IPS DF 6.9 (cell line): ENCODE results near the gene LIN37.

Source experiments
- DNase-seq: peaks from one replicate; pipeline ENCODE4 v3.0.0-alpha.2; 2013; ENCODE audit warnings: low read depth, low spot score
- H3K27ac ChIP-seq: one replicate; pipeline ENCODE4 v1.5.1; 2013; ENCODE audit warnings: low read length, control low read depth
- H3K27me3 ChIP-seq: 2 replicates; pipeline ENCODE4 v1.6.1; 2013; ENCODE audit warnings: mild to moderate bottlenecking, low read length; ENCODE audit not compliant: control insufficient read depth, insufficient read depth
- H3K36me3 ChIP-seq: 2 replicates; pipeline ENCODE4 v1.6.1; 2013; ENCODE audit warnings: low read length; ENCODE audit not compliant: control insufficient read depth, insufficient read depth
- H3K4me1 ChIP-seq: 2 replicates; pipeline ENCODE4 v1.6.1; 2013; ENCODE audit warnings: low read length; ENCODE audit not compliant: control insufficient read depth, insufficient read depth
- H3K4me3 ChIP-seq: 2 replicates; pipeline ENCODE4 v1.5.1; 2013; ENCODE audit warnings: mild to moderate bottlenecking, low read length
- H3K9me3 ChIP-seq: 2 replicates; pipeline ENCODE4 v1.6.1; 2013; ENCODE audit warnings: low read length, inconsistent platforms; ENCODE audit not compliant: control insufficient read depth, insufficient read depth
- WGBS: extraction: QIAGEN DNeasy Blood & Tissue Kit; methylation state at CpG from one replicate; pipeline ENCODE4 v1.1.7; 2013; ENCODE audit warnings: mixed read lengths, missing lambda C conversion rate; ENCODE audit not compliant: insufficient read length, insufficient coverage; 5-methylcytosine and 5-hydroxymethylcytosine counted together

Gene LIN37

DNA sequence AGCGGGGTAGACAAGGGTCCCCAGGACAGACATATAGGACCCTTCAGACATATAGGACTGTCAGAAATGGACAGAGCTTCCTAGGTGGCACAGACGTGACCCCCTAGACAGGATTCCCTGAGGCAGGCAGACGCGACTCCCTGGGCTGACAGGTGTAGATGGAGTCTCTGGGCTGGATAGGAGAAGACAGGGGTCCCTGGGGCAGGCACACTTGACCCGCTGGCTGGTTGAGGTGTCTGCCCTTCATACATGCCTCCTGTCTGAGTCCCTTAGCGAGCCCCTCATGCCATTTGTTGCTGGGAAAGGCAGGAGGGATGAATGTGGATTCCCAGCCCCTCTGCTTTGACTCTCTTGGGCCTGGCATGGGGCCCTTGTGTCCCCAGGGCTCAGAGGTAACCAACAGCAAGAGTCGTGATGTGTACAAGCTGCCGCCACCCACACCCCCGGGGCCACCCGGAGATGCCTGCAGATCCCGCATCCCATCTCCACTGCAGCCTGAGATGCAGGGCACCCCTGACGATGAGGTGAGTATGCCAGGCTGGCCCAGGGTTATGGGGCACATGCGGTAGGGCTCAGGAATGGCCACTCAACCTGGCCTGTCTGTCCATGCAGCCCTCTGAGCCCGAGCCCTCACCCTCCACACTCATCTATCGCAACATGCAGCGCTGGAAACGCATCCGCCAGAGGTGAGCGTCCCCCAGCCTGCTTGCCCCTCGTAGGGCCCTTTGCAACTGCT is 5.4 kb downstream of the LIN37 start:
- H3K4me1 ChIP-seq, result 0 out of 2 replicates have a peak, but pooled peaks cover 2% of the 10 kb centered on the region
- no peaks in the 10 kb centered on the region for H3K36me3 ChIP-seq
- no peak overlapping the region for H3K4me3 ChIP-seq
- no peaks in the 10 kb centered on the region for H3K27me3 ChIP-seq
- WGBS, result no CpG with 5 or more reads among the region's 20 CpGs
- no peak for DNase-seq
- H3K27ac ChIP-seq, result no peak overlapping the region
- H3K9me3 ChIP-seq, result no peaks in the 10 kb centered on the region

DNA sequence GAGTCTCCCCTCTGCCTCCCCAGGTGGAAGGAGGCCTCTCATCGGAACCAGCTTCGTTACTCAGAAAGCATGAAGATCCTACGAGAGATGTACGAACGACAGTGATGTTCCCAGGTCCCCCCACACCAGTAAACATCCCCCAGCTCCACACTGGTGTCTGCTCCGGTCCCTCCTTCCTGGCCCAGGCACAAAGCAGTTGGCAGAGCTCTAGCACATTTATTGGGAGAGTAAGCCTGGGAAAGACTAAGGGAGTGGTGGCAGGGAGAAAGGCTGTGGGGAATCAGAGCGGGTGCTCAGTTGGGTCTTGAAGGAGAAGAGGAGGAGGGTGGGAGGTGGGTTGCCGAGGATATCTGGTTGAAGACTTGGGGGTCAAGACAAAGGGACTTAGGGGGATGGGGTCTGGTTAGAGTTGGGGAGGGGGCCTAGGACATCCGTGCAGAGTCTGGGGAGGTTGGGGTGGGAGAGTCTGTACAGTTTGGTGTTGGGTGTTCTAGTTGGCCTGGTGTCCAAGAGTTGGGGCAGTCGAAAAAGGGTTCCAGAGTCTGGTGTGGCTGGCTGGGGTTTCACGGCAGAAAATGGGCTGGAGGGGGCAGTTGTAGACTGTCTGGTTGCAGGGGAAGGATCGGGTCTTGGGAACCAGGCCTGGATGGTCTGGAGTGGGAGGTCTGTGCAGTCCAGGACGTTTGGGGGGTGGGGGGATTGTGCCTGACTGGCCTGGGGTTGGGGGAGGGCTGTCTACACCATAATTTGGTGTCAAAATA is 6.2 kb downstream of the LIN37 start:
- Histone ChIP-seq H3K4me3 (no peak overlapping the region), H3K36me3 (no peaks in the 10 kb centered on the region), H3K4me1 (0 out of 2 replicates have a peak, but pooled peaks cover 2% of the 10 kb centered on the region), H3K9me3 (no peaks in the 10 kb centered on the region), H3K27me3 (no peaks in the 10 kb centered on the region), H3K27ac (no peak overlapping the region)
- no peak for DNase-seq
- no CpG with 5 or more reads among the region's 13 CpGs for WGBS

DNA sequence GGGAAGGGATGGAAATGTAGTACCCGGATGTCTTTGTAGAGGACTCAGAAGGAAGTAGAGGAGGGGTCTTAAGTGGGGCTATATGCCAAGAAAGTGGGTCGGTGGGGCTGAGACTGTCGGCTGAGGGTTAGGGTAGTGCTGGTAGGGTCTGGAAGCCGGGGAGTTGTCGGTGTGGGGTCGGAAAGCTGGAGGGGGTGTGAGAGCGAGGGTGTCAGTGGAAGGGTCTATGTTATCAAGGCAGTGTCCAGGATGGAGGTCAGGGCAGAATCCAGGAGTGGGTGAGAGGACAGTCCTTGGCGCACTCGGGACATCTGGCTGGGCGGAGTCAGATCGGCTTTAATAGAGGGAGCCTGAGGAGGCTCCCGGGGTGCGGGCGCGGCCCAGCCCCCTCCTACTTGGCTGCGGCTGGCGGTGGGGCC is 6.8 kb downstream of the LIN37 start:
- no peaks in the 10 kb centered on the region for H3K36me3 ChIP-seq
- H3K27ac ChIP-seq, result no peak overlapping the region
- H3K4me1 ChIP-seq, result 0 out of 2 replicates have a peak, but pooled peaks cover 2% of the 10 kb centered on the region
- no CpG with 5 or more reads among the region's 17 CpGs for WGBS
- DNase-seq, result no peak
- no peaks in the 10 kb centered on the region for H3K9me3 ChIP-seq
- H3K27me3 ChIP-seq, result no peaks in the 10 kb centered on the region
- H3K4me3 ChIP-seq, result peak overlapping the region; percentile 69; the same call in 1 of the 2 replicates

DNA sequence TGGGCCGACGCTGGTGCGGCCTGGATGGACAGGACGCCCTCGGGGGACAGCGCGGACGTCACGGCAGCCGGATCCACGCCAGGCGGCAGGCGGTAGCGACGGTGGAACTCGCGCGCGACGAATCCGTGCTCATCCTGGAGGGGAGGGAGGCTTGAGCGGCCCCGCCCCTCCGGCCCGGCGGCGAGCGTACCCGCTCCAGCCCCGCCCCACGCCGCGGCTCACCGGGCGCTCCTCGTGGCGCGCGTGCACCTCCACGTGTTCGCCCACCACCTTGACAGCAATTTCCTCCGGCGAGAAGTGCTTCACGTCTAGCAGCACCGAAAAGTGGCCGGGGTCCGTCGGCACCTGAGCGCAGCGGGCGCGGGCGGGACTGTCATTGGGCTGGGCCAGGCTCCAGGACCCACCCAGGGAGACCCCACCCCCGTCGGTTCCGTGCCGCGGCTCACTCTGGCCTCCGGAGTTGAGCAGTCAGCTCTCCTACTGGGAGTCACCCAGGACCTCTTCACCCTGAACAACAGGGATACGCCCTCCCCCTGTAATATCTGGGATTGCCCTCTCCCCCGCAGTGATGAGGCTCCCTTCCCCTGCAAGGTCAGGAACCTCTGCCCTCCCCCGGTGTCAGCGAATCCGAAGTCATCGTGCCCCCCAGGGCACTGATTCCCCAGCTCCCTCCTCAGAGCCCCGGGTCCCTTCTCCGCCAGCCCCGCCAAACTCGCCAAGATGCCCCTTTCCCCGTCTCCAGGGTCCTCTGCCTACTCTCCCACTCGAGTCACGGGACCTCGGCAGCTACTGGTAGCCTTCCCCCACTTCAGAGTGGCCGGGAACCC is 7.4 kb downstream of the LIN37 start:
- Histone ChIP-seq H3K27me3 (no peaks in the 10 kb centered on the region), H3K4me1 (0 out of 2 replicates have a peak, but pooled peaks cover 2% of the 10 kb centered on the region), H3K36me3 (no peaks in the 10 kb centered on the region), H3K9me3 (no peaks in the 10 kb centered on the region), H3K4me3 (peak overlapping the region; percentile 69; the same call in 1 of the 2 replicates), H3K27ac (no peak overlapping the region)
- no CpG with 5 or more reads among the region's 74 CpGs for WGBS
- no peak for DNase-seq

DNA sequence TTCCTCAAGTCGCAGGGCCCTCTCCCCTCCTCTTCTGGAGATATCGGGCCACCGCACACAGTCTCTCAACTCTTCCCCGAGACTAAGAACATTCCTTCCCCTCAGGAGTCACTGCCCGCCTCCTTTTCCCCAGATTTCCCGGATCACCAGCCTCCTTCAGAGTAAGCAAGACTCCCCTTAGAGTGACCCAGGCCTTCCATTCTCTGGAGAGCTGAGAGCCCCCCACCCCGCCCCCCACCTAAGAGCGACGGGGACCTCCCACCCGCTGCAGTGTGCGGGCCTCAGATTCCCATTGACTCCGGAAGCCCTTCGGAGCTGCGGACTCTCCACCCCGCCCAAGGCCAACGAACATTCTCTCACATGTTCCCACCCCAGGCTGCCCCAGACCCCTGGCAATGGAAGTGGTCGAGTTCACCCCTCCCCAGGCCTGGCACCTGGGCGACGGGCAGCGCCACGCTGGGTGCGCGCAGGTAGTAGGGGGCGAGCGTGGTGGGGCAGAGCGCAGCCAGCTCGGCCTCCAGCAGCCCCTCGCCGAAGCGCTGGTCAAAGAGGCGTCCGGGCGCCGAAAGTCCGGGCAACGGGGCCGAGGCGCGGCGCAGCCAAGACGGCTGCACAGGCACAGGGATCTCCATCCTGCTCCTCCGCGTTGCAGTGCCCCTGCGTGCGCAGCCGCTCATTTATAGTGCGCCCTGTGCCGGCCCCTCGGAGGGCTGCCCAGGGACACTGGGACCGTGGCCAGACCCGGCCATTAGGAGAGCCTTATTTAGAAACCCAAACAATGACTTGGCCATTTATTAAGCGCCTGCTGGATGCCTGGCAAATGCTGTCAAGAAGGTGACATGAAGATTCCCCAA is 8.2 kb downstream of the LIN37 start, which contains the start of gene HSPB6:
Gene HSPB6 (minus strand): TSS at position 653 of the 854 bp plus-strand sequence. CDS start 21 bp downstream, at position 632.
- no CpG with 5 or more reads among the region's 52 CpGs for WGBS
- Histone ChIP-seq H3K27me3 (no peaks in the 10 kb centered on the region), H3K4me3 (peak within 1 kb of the TSS; percentile 69; the same call in 1 of the 2 replicates), H3K36me3 (no peaks in the 10 kb centered on the region), H3K4me1 (0 out of 2 replicates have a peak, but pooled peaks cover 2% of the 10 kb centered on the region), H3K9me3 (no peaks in the 10 kb centered on the region), H3K27ac (no peak within 1 kb of the TSS)
- DNase-seq, result no peak

DNA sequence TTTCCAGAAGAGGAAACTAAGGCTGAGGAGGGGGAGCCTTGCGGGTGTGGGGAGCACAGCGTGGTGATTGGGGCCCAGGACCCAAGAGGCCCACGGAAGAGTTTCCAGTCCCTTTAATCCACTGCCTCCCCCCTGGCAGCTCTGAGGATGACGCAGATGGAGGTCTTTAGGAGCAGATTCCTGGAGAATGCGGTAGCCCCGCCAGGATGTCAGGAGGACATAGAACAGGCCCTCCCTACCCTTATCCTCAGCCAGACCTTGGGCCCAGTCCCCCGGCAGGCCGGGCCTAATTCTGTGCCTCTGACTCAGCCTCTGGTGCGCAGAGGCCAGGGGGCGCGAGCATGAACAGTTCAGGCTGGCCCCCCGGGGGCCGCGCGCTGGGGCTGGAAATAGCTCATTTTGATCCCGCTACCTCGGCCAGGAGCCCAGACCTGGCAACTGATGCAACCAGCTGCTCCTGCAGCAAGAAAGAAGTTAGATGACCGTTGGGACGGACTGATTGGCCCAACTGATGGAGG is 8.9 kb downstream of the LIN37 start:
- Histone ChIP-seq H3K4me3 (peak overlapping the region; percentile 26; the same call in 1 of the 2 replicates), H3K4me1 (0 out of 2 replicates have a peak, but pooled peaks cover 2% of the 10 kb centered on the region), H3K27ac (no peak overlapping the region), H3K9me3 (no peaks in the 10 kb centered on the region), H3K27me3 (no peaks in the 10 kb centered on the region), H3K36me3 (peaks cover 4% of the 10 kb centered on the region; the same call in 1 of the 2 replicates)
- no CpG with 5 or more reads among the region's 19 CpGs for whole genome bisulfite sequencing
- DNase-seq, result no peak

DNA sequence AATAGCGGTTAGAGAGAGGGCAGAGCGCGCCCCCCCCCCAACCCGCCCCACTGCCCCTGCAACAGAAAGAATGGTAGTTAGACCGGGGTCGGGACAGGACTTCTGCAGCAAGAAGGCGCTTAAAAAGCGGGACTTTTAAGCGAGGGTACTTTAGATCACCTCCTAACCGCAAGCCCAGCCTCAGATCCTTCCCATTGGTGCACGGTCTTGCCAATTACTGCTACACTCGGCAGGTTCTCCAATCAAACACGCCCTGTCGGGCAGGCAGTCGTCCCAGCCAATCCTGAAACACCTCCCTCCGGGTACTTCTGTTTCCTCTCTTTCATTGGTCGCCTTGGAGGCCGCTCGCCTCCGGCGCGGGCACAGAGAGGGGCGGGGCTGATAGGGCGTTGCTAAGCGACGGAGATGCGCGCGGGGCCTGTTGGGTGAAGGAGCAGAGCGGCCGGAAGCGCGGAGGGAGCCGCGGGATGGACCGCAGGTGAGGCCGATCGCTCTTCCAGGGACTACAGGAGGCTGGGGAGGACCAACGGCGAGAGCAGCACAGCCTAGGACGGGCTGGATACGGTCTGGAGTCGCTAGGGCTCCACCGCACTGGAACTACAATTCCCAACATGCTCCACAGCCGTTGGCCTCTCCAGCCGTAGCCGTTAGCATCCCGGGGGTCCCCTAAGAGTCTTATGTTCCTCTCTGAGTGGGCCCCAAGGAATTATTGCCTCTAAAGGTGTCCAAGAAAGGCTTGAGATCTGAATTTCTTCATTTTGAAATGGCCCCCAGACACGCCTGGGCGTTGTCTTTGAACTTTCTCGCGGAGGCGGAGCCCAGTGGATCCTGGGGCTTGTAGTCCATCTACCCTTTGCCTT is 9.6 kb downstream of the LIN37 start, which contains the start of gene PROSER3:
Gene PROSER3 (plus strand): TSS at position 428 of the 860 bp plus-strand sequence. CDS start 40 bp downstream, at position 468.
- Histone ChIP-seq H3K27ac (no peak within 1 kb of the TSS), H3K27me3 (no peaks in the 10 kb centered on the region)

DNA sequence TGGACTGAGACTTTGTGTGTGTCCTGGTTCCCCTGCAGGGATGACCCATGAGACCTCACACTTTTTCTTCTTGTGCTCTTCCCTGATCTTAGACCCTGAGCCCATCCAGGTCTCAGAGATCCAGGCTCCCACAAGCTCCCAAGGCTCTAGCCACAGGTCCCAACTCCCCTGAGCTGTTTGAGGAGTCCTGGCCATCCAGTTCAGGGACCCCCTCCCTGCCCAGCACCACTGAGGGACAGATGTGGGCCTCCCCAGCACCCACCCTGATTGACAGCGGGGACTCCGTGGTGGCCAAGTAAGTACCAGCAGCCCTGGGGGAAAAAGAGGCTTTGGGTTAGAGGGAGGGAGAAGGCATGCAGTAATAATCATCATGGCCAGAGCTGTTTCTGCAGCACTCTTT is 11.3 kb downstream of the LIN37 start:
- Histone ChIP-seq H3K27ac (no peak overlapping the region), H3K27me3 (no peaks in the 10 kb centered on the region), H3K4me1 (0 out of 2 replicates have a peak, but pooled peaks cover 2% of the 10 kb centered on the region), H3K9me3 (no peaks in the 10 kb centered on the region), H3K4me3 (no peak overlapping the region), H3K36me3 (peaks cover 4% of the 10 kb centered on the region; the same call in 1 of the 2 replicates)
- no peak for DNase-seq
- no CpG with 5 or more reads among the region's 2 CpGs for WGBS

More for the DNA sequence above, 9.6 kb downstream of the LIN37 start, which contains the start of gene PROSER3:
- DNase-seq, result peak; percentile 98
- H3K4me1 ChIP-seq, result 0 out of 2 replicates have a peak, but pooled peaks cover 2% of the 10 kb centered on the region
- WGBS, result no CpG with 5 or more reads among the region's 53 CpGs
- peak within 1 kb of the TSS; percentile 90 for H3K4me3 ChIP-seq
- H3K9me3 ChIP-seq, result no peaks in the 10 kb centered on the region
- H3K36me3 ChIP-seq, result peaks cover 4% of the 10 kb centered on the region; the same call in 1 of the 2 replicates
